Neuronal stem cell (in vitro differentiated cells): Measurements from ENCODE around the gene GJD2.

Source experiments
- DNase-seq: peaks from one replicate; pipeline ENCODE4 v3.0.0-alpha.2; 2013; ENCODE audit warnings: low spot score
- H2AFZ ChIP-seq: one replicate; pipeline ENCODE4 v1.6.1; 2013; ENCODE audit warnings: mild to moderate bottlenecking, low read length, inconsistent platforms
- H2AK5ac ChIP-seq: 2 replicates; pipeline ENCODE4 v1.6.1; 2013; ENCODE audit warnings: low read depth, mild to moderate bottlenecking, inconsistent platforms, low read length, moderate library complexity, mixed read lengths
- H2BK120ac ChIP-seq: 2 replicates; pipeline ENCODE4 v1.6.1; 2013; ENCODE audit warnings: low read depth, mild to moderate bottlenecking, inconsistent platforms, low read length, moderate library complexity, mixed read lengths
- H2BK12ac ChIP-seq: one replicate; pipeline ENCODE4 v1.6.1; 2013; ENCODE audit warnings: low read length, inconsistent platforms
- H2BK15ac ChIP-seq: 2 replicates; pipeline ENCODE4 v1.6.1; 2013; ENCODE audit warnings: mild to moderate bottlenecking, low read length, inconsistent platforms, mixed read lengths
- H2BK5ac ChIP-seq: one replicate; pipeline ENCODE4 v1.6.1; 2013; ENCODE audit warnings: inconsistent platforms, mild to moderate bottlenecking, low read length, moderate library complexity
- H3K14ac ChIP-seq: one replicate; pipeline ENCODE4 v1.6.1; 2013; ENCODE audit warnings: low read length, inconsistent platforms
- H3K18ac ChIP-seq: 2 replicates; pipeline ENCODE4 v1.6.1; 2013; ENCODE audit warnings: low read length, inconsistent platforms
- H3K23ac ChIP-seq: 2 replicates; pipeline ENCODE4 v1.6.1; 2013; ENCODE audit warnings: low read depth, mild to moderate bottlenecking, mixed read lengths, low read length, inconsistent platforms; ENCODE audit not compliant: poor library complexity
- H3K27ac ChIP-seq: replicated peaks from 3 replicates; pipeline ENCODE4 v1.5.1; 2013; ENCODE audit warnings: low read length, inconsistent platforms
- H3K27me3 ChIP-seq, 3 experiments: 2 replicates each; pipeline ENCODE4 v1.6.1; 2013; ENCODE audit warnings: low read length in 3 of 3, mild to moderate bottlenecking in 2 of 3, inconsistent platforms in 1 of 3, low read depth in 1 of 3, mixed read lengths in 1 of 3, moderate library complexity in 1 of 3; ENCODE audit not compliant: control insufficient read depth in 3 of 3, insufficient read depth in 3 of 3
- H3K36me3 ChIP-seq, 2 donors: replicated peaks in 1 of 2; 2 replicates each; pipeline ENCODE4 v1.6.1; 2013; ENCODE audit warnings: low read length in 2 of 2; ENCODE audit not compliant: control insufficient read depth in 2 of 2, insufficient read depth in 2 of 2
- H3K4ac ChIP-seq: 2 replicates; pipeline ENCODE4 v1.6.1; 2013; ENCODE audit warnings: inconsistent platforms, mild to moderate bottlenecking, low read length, moderate library complexity
- H3K4me1 ChIP-seq, 2 donors: 1 replicate in 1 of 2; 2 replicates in 1 of 2; pipeline ENCODE4 v1.6.1; 2013; ENCODE audit warnings: low read length in 2 of 2, low read depth in 1 of 2; ENCODE audit not compliant: control insufficient read depth in 2 of 2, insufficient read depth in 1 of 2
- H3K4me2 ChIP-seq: one replicate; pipeline ENCODE4 v1.6.1; 2013; ENCODE audit warnings: mild to moderate bottlenecking, low read length, inconsistent platforms; ENCODE audit not compliant: insufficient read depth, poor library complexity, severe bottlenecking
- H3K4me3 ChIP-seq, 2 donors: 2 replicates each; pipeline ENCODE4 v1.5.1; 2013; ENCODE audit warnings: low read length in 2 of 2, mild to moderate bottlenecking in 2 of 2, inconsistent platforms in 1 of 2, moderate library complexity in 1 of 2
- H3K79me1 ChIP-seq: one replicate; pipeline ENCODE4 v1.6.1; 2013; ENCODE audit warnings: low read depth, mild to moderate bottlenecking, inconsistent platforms, low read length, moderate library complexity
- H3K9ac ChIP-seq: one replicate; pipeline ENCODE4 v1.6.1; 2013; ENCODE audit warnings: mild to moderate bottlenecking, low read depth, low read length, inconsistent platforms; ENCODE audit not compliant: poor library complexity
- H3K9me3 ChIP-seq, 2 donors: replicated peaks in 1 of 2; 2 replicates each; pipeline versions ENCODE3 to v1.6.1; 2013; ENCODE audit warnings: low read length in 2 of 2, mild to moderate bottlenecking in 2 of 2, inconsistent platforms in 1 of 2, low read depth in 1 of 2, mixed read lengths in 1 of 2, moderate library complexity in 1 of 2; ENCODE audit not compliant: control insufficient read depth in 2 of 2, insufficient read depth in 1 of 2
- H4K8ac ChIP-seq: one replicate; pipeline ENCODE4 v1.6.1; 2013; ENCODE audit warnings: low read depth, mild to moderate bottlenecking, inconsistent platforms, low read length, moderate library complexity
- H4K91ac ChIP-seq: one replicate; pipeline ENCODE4 v1.6.1; 2013; ENCODE audit warnings: low read length, low read depth, mild to moderate bottlenecking, inconsistent platforms; ENCODE audit not compliant: poor library complexity
- WGBS, 2 donors: extraction: QIAGEN DNeasy Blood & Tissue Kit; methylation state at CpG; one replicate each; pipeline ENCODE4 v1.1.7; 2013; ENCODE audit warnings: missing lambda C conversion rate in 2 of 2, mixed read lengths in 1 of 2; ENCODE audit not compliant: insufficient read length in 2 of 2, insufficient replicate concordance in 1 of 2; ENCODE audit errors: extremely low coverage in 2 of 2; 5-methylcytosine and 5-hydroxymethylcytosine counted together

The GJD2 gene

GRCh38 chr15:34718681-34719665 is 35.8 kb downstream of the GJD2 start:
- no peak overlapping the region for H2AFZ ChIP-seq
- H3K4me2 ChIP-seq, result no peak overlapping the region
- no peak overlapping the region for H2BK12ac ChIP-seq
- peak overlapping the region; percentile 41 for H3K14ac ChIP-seq
- no peak for DNase-seq
- H3K9ac ChIP-seq, result no peak overlapping the region
- no peaks in the 10 kb centered on the region for H3K36me3 ChIP-seq
- peaks cover 2 to 10% of the 10 kb centered on the region in 2 donors for H3K4me1 ChIP-seq
- no peak overlapping the region for H2BK5ac ChIP-seq
- H2BK15ac ChIP-seq, result no peak overlapping the region
- WGBS, 2 donors, result no CpG with 5 or more reads among the region's 1 CpG
- no peaks in the 10 kb centered on the region for H3K79me1 ChIP-seq
- no peak overlapping the region for H3K27ac ChIP-seq
- H3K4ac ChIP-seq, result no peak overlapping the region
- no peak overlapping the region for H2BK120ac ChIP-seq
- H4K8ac ChIP-seq, result no peak overlapping the region
- H3K23ac ChIP-seq, result no peak overlapping the region
- H3K9me3 ChIP-seq, result no peaks in the 10 kb centered on the region
- H3K27me3 ChIP-seq, result peaks cover 0 to 60% (median 0%) of the 10 kb centered on the region in 3 experiments
- no peak overlapping the region for H3K4me3 ChIP-seq
- H4K91ac ChIP-seq, result no peak overlapping the region
- H2AK5ac ChIP-seq, result no peak overlapping the region
- no peak overlapping the region for H3K18ac ChIP-seq

GRCh38 chr15:34717729-34718128 is 37.1 kb downstream of the GJD2 start:
- no peak overlapping the region for H4K8ac ChIP-seq
- no peak overlapping the region for H3K9ac ChIP-seq
- no peak overlapping the region for H2BK5ac ChIP-seq
- no peak overlapping the region for H2BK15ac ChIP-seq
- WGBS, 2 donors, result no CpG with 5 or more reads among the region's 2 CpGs
- no peaks in the 10 kb centered on the region for H3K36me3 ChIP-seq
- no peak overlapping the region for H3K14ac ChIP-seq
- no peak overlapping the region for H2BK120ac ChIP-seq
- H3K9me3 ChIP-seq, result no peaks in the 10 kb centered on the region
- H3K27ac ChIP-seq, result no peak overlapping the region
- no peak for DNase-seq
- no peak overlapping the region for H2AFZ ChIP-seq
- H3K4ac ChIP-seq, result no peak overlapping the region
- H3K4me2 ChIP-seq, result no peak overlapping the region
- H3K18ac ChIP-seq, result no peak overlapping the region
- peaks cover 0 to 57% (median 0%) of the 10 kb centered on the region in 3 experiments for H3K27me3 ChIP-seq
- H3K23ac ChIP-seq, result no peak overlapping the region
- no peaks in the 10 kb centered on the region for H3K79me1 ChIP-seq
- H3K4me1 ChIP-seq, result peaks cover 2 to 8% of the 10 kb centered on the region in 2 donors
- H2BK12ac ChIP-seq, result no peak overlapping the region
- H2AK5ac ChIP-seq, result no peak overlapping the region
- no peak overlapping the region for H4K91ac ChIP-seq
- no peak overlapping the region for H3K4me3 ChIP-seq

- Histone ChIP-seq H3K36me3 (no peaks in the 10 kb centered on the region), H3K79me1 (no peaks in the 10 kb centered on the region), H3K4me1 (peaks cover 0 to 4% of the 10 kb centered on the region in 2 donors), H4K91ac (no peak overlapping the region), H2BK15ac (peak overlapping the region; percentile 4), H2BK5ac (no peak overlapping the region), H3K14ac (no peak overlapping the region), H2BK120ac (no peak overlapping the region), H3K9me3 (no peaks in the 10 kb centered on the region), H3K18ac (peak overlapping the region; percentile 13), H2BK12ac (no peak overlapping the region), H3K23ac (no peak overlapping the region), H3K4me3 (no peak overlapping the region), H3K27ac (no peak overlapping the region), H3K9ac (no peak overlapping the region), H4K8ac (no peak overlapping the region), H2AFZ (no peak overlapping the region), H3K4ac (no peak overlapping the region), H2AK5ac (no peak overlapping the region), H3K27me3 (peaks cover 0 to 51% (median 0%) of the 10 kb centered on the region in 3 experiments), H3K4me2 (no peak overlapping the region)
- WGBS, 2 donors, result no CpG with 5 or more reads among the region's 9 CpGs
- DNase-seq, result no peak
These were observed 38.7 kb downstream of the GJD2 start for GRCh38 chr15:34716111-34716510.

GRCh38 chr15:34714476-34715121 is 40.2 kb downstream of the GJD2 start:
- Histone ChIP-seq H3K4me1 (peaks cover 0 to 3% of the 10 kb centered on the region in 2 donors), H3K4ac (no peak overlapping the region), H4K91ac (no peak overlapping the region), H2AK5ac (no peak overlapping the region), H3K4me3 (no peak overlapping the region), H3K18ac (no peak overlapping the region), H4K8ac (no peak overlapping the region), H3K23ac (no peak overlapping the region), H3K9me3 (no peaks in the 10 kb centered on the region), H3K27me3 (peaks cover 0 to 39% (median 0%) of the 10 kb centered on the region in 3 experiments), H2AFZ (no peak overlapping the region), H2BK5ac (no peak overlapping the region), H3K79me1 (no peaks in the 10 kb centered on the region), H2BK15ac (no peak overlapping the region), H2BK12ac (no peak overlapping the region), H2BK120ac (no peak overlapping the region), H3K14ac (no peak overlapping the region), H3K36me3 (no peaks in the 10 kb centered on the region), H3K27ac (no peak overlapping the region), H3K9ac (no peak overlapping the region), H3K4me2 (no peak overlapping the region)
- no peak for DNase-seq
- no CpG with 5 or more reads among the region's 5 CpGs for WGBS, 2 donors
